Lung (tissue), 12 donors: ENCODE measurements around the gene CFTR. TPM values are rescaled to one million over a fixed set of nuclear protein-coding genes. Genes with fewer than 3 reads are reported as not detected.

Experiments
- ATAC-seq: fragments of 200-7000 bp; cut with Tn5 transposase; one replicate; pipeline ENCODE4 v1.9.1; 2020; ENCODE audit warnings: moderate number of reproducible peaks; ENCODE audit not compliant: insufficient read depth, low FRiP score
- DNase-seq, 3 donors: peaks; one replicate each; pipeline ENCODE4 v3.0.0-alpha.2; 2013 to 2017
- H3K27ac ChIP-seq, 2 donors: one replicate each; pipeline ENCODE4 v1.5.1; 2013; ENCODE audit warnings: mild to moderate bottlenecking in 2 of 2, moderate library complexity in 2 of 2, control low read depth in 1 of 2, inconsistent platforms in 1 of 2, low read depth in 1 of 2, low read length in 1 of 2
- H3K27me3 ChIP-seq, 3 donors: one replicate each; pipeline ENCODE4 v1.5.1; 2013; ENCODE audit warnings: low read length in 2 of 3; ENCODE audit not compliant: control insufficient read depth in 3 of 3, insufficient read depth in 3 of 3
- H3K36me3 ChIP-seq, 4 donors: one replicate each; pipeline ENCODE4 v1.5.1; 2013; ENCODE audit warnings: low read length in 4 of 4, mild to moderate bottlenecking in 1 of 4, moderate library complexity in 1 of 4; ENCODE audit not compliant: control insufficient read depth in 4 of 4, insufficient read depth in 4 of 4
- H3K4me1 ChIP-seq, 5 donors: one replicate each; pipeline ENCODE4 v1.5.1; 2013; ENCODE audit warnings: low read length in 5 of 5, mild to moderate bottlenecking in 2 of 5, moderate library complexity in 1 of 5; ENCODE audit not compliant: control insufficient read depth in 5 of 5, insufficient read depth in 5 of 5
- H3K4me3 ChIP-seq: one replicate; pipeline ENCODE4 v1.5.1; 2013; ENCODE audit warnings: mild to moderate bottlenecking, control low read depth, moderate library complexity
- H3K9ac ChIP-seq, 2 donors: one replicate each; pipeline ENCODE4 v1.5.1; 2013; ENCODE audit warnings: low read length in 2 of 2, control low read depth in 1 of 2; ENCODE audit not compliant: insufficient read depth in 1 of 2
- H3K9me3 ChIP-seq, 4 donors: one replicate each; pipeline ENCODE4 v1.5.1; 2013; ENCODE audit warnings: low read length in 3 of 4, mild to moderate bottlenecking in 1 of 4, moderate library complexity in 1 of 4; ENCODE audit not compliant: control insufficient read depth in 4 of 4, insufficient read depth in 3 of 4
- WGBS, 2 donors: extraction: QIAGEN DNeasy Blood & Tissue Kit; methylation state at CpG; one replicate each; pipeline ENCODE4 v1.1.7; 2013; 5-methylcytosine and 5-hydroxymethylcytosine counted together
- polyA plus RNA-seq, 2 donors: library from polyadenylated mRNA; stranded (reverse); fragments of 200-250 nt; gene quantifications; one replicate each; pipeline ENCODE4 v1.2.1, GENCODE V29; 2013
- total RNA-seq, 2 donors: library from RNA; depleted of rRNA in 1 of 2; stranded (reverse); fragments of >200 nt in 1 of 2; gene quantifications; one replicate each; pipeline ENCODE4 v1.2.1, GENCODE V29; 2014 to 2021
- TF ChIP-seq, protein P1 (sequence below): IDR thresholded peaks from 2 replicates; pipeline ENCODE4 v1.5.1; 2012; ENCODE audit warnings: mild to moderate bottlenecking; ENCODE audit errors: control extremely low read depth, extremely low read depth
- donor health status: control.
- donor health status: control.
- donor health status: Bipolar disorder and iron deficiency.
- donor health status: healthy.
- donor health status: DM: yes; HTN: yes; CAD: no.

CFTR gene
- total and polyA plus RNA-seq, 4 donors: 8.2 to 138 (median 15.7) TPM

DNA sequence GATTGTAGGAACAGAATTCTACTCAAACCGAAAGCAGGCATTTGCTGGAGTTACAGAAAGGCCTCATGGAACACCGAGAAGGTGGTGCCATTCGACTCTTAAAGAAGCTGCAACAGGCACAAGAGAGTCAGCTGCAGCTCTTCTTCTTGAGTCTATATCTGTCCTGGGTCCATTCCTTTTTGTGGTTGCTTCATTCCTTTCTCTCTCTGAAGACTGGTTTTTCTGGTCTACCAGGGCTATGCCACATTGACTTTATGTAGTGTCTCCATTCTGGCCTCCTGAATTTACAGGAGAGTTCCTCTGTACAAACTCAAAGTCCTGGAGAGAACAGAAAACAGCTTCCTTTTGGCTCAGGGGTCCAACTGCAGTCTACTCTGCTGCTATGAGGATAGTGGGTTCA is 132.8 kb downstream of the CFTR start:
- Histone ChIP-seq H3K27me3 (no peaks in the 10 kb centered on the region), H3K4me1 (peaks cover 0 to 5% (median 0%) of the 10 kb centered on the region in 5 donors), H3K9me3 (no peaks in the 10 kb centered on the region), H3K36me3 (no peaks in the 10 kb centered on the region), H3K27ac (no peak overlapping the region), H3K4me3 (no peak overlapping the region), H3K9ac (no peak overlapping the region)
- ATAC-seq (no peak), DNase-seq (no peak)
- 86 to 90% methylated on average over 3 of the region's 3 CpGs for WGBS, 2 donors
- TF ChIP-seq, protein P1, sequence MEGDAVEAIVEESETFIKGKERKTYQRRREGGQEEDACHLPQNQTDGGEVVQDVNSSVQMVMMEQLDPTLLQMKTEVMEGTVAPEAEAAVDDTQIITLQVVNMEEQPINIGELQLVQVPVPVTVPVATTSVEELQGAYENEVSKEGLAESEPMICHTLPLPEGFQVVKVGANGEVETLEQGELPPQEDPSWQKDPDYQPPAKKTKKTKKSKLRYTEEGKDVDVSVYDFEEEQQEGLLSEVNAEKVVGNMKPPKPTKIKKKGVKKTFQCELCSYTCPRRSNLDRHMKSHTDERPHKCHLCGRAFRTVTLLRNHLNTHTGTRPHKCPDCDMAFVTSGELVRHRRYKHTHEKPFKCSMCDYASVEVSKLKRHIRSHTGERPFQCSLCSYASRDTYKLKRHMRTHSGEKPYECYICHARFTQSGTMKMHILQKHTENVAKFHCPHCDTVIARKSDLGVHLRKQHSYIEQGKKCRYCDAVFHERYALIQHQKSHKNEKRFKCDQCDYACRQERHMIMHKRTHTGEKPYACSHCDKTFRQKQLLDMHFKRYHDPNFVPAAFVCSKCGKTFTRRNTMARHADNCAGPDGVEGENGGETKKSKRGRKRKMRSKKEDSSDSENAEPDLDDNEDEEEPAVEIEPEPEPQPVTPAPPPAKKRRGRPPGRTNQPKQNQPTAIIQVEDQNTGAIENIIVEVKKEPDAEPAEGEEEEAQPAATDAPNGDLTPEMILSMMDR: no peak

DNA sequence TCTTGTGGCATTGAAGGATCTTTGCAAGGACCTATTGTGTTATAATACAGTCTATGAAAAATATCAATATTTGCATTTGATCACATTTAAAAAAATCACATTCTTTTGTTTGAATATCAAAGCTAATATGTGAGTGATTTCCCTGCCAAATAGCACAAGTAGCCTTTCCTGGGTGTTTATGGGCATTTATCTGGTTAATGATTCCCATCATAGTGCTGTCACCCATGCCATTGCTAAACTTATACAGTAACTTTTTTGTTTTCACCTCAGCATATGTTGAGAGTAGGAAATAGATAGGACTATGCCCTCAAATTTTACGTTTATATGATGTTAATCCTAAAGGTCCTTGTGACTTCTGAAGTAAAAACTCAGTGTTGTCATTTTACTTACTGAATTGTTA is 136.9 kb downstream of the CFTR start:
- Histone ChIP-seq H3K9me3 (no peaks in the 10 kb centered on the region), H3K9ac (no peak overlapping the region), H3K27me3 (no peaks in the 10 kb centered on the region), H3K27ac (no peak overlapping the region), H3K4me3 (no peak overlapping the region), H3K4me1 (peaks cover 0 to 5% (median 0%) of the 10 kb centered on the region in 5 donors), H3K36me3 (no peaks in the 10 kb centered on the region)
- 37 to 77% methylated on average over 1 of the region's 1 CpG for WGBS, 2 donors
- ATAC-seq (no peak), DNase-seq (no peak)
- TF ChIP-seq, protein P1: no peak

DNA sequence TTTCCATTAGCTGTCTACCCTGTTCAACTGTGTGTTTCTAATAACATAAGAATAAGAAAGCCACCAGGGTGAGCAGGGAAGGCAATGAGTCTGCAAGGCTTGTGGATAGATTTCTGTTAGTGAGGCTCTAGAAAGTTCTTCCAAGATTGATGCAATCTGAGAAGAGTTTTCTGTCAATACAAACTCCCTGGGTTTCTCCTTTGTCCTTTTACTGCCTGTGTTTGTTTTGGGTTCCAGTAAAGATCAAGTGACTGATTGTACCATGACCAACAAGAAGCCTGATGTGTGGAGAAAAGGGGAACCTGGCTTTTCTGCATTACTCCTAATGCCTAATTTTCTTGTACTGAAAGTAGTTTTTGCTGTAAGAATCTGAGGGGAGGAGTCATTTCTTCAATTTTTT is 139.9 kb downstream of the CFTR start:
- Histone ChIP-seq H3K36me3 (no peaks in the 10 kb centered on the region), H3K4me1 (peaks cover 0 to 5% (median 0%) of the 10 kb centered on the region in 5 donors), H3K27me3 (no peaks in the 10 kb centered on the region), H3K4me3 (no peak overlapping the region), H3K9me3 (no peaks in the 10 kb centered on the region), H3K27ac (no peak overlapping the region), H3K9ac (no peak overlapping the region)
- no peak for DNase-seq
- ATAC-seq: no peak
- TF ChIP-seq, protein P1: no peak

DNA sequence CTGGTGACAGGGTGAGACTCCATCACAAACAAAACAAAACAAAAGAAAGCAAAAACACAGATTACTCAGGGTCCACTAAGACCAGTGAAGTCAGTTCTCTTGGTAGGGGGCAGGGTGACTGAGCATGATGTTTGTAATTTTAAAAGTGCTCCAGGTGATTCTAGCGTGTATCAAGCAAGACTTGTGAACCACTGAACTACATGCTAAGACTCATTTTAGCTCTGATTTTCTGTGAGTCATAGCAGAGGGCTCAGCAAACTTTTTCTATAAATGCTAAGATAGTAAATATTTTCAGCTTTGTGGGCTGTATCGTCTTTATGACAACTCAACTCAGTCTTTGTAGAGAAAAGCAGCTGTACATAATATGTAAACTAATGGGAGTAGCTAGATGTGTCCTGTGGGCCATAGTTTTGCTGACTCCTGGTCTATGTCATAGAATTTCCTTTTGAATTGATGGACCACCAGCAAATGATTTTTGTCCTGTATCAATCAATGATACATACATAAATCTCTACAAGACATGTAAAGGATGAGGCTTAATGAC is 141.3 kb downstream of the CFTR start:
- no peak for DNase-seq
- Histone ChIP-seq H3K27ac (no peak overlapping the region), H3K9me3 (no peaks in the 10 kb centered on the region), H3K4me1 (peaks cover 0 to 5% (median 0%) of the 10 kb centered on the region in 5 donors), H3K9ac (no peak overlapping the region), H3K36me3 (no peaks in the 10 kb centered on the region), H3K4me3 (no peak overlapping the region), H3K27me3 (no peaks in the 10 kb centered on the region)
- no peak for ATAC-seq
- WGBS, 2 donors: 72 to 92% methylated on average over 2 of the region's 2 CpGs
- TF ChIP-seq, protein P1: no peak
